HepG2 (cell line): Measurements from ENCODE around the gene CCNL1. TPM values are rescaled to one million over a fixed set of nuclear protein-coding genes. Genes with fewer than 3 reads are reported as not detected.

ENCODE experiments used
- ATAC-seq: fragments of 200-7000 bp; cut with Tn5 transposase; 3 replicates; pipeline ENCODE4 v1.9.1; 2020; ENCODE audit warnings: mild to moderate bottlenecking, moderate library complexity
- BruUV-seq: library from RNA; stranded (reverse); fragments of 400-500 nt; replicated peaks from 2 replicates; lab custom pipeline; 2021; lab: Mats Ljungman, UMichigan
- CTCF ChIA-PET: fragments of 300-600 bp; formaldehyde crosslinking; extraction: SDS; loops from one replicate; lab custom pipeline; 2021; ENCODE audit warnings: low total read pairs, inconsistent platforms, low intra/inter-chr PET ratio; lab: Yijun Ruan, JAX
- POLR2A ChIA-PET: fragments of 350-600 bp; sonication (Branson Sonifier 250); formaldehyde crosslinking; loops from one replicate; lab custom pipeline; 2020; ENCODE audit warnings: antibody characterized with exemption, inconsistent platforms; lab: Yijun Ruan, JAX
- DNase-seq: peaks from one replicate; pipeline ENCODE4 v3.0.0-alpha.2; 2015; ENCODE audit warnings: low spot score
- FAIRE-seq: peaks from 3 replicates; lab custom pipeline; 2011; peaks lifted over from hg19 to GRCh38; lab: Jason Lieb, UNC
- H2AFZ ChIP-seq: one replicate; pipeline ENCODE4 v1.6.1; 2011; ENCODE audit warnings: low read length, inconsistent platforms
- H3K27ac ChIP-seq: fragments of 300-600 bp; 3 replicates; pipeline ENCODE4 v1.8.0; 2011; ENCODE audit warnings: mixed run types, mild to moderate bottlenecking, mixed read lengths, low read length, inconsistent platforms; ENCODE audit not compliant: insufficient read depth; ENCODE audit errors: extremely low read length
- H3K27me3 ChIP-seq, 2 experiments: fragments of 200-600 bp in 1 of 2; 2 replicates in 1 of 2; 3 replicates in 1 of 2; pipeline versions ENCODE4 v1.6.0 to v1.8.0; 2011; ENCODE audit warnings: low read length in 2 of 2, mild to moderate bottlenecking in 2 of 2, moderate library complexity in 2 of 2, inconsistent platforms in 1 of 2; ENCODE audit not compliant: insufficient read depth in 2 of 2, control insufficient read depth in 1 of 2
- H3K36me3 ChIP-seq, 2 experiments: fragments of 200-600 bp in 1 of 2; replicated peaks in 1 of 2; 2 replicates in 1 of 2; 3 replicates in 1 of 2; pipeline versions ENCODE4 v1.5.1 to v1.8.0; 2011; ENCODE audit warnings: low read length in 2 of 2, inconsistent platforms in 1 of 2; ENCODE audit not compliant: insufficient read depth in 2 of 2, control insufficient read depth in 1 of 2
- H3K4me1 ChIP-seq: 2 replicates; pipeline ENCODE4 v1.5.1; 2012; ENCODE audit warnings: low read length, inconsistent platforms; ENCODE audit not compliant: insufficient read depth
- H3K4me2 ChIP-seq: 2 replicates; pipeline ENCODE4 v1.6.0; 2011; ENCODE audit warnings: low read depth, low read length, inconsistent platforms
- H3K4me3 ChIP-seq, 3 experiments: fragments of 200-600 bp in 1 of 3; sonication (generic), shearing (Covaris generic) in 1 of 3; replicated peaks in 1 of 3; 2 replicates each; pipeline ENCODE4 v1.5.1; 2011 to 2016; ENCODE audit warnings: low read length in 3 of 3, inconsistent platforms in 2 of 3, low read depth in 2 of 3, mild to moderate bottlenecking in 2 of 3, control low read depth in 1 of 3, mixed read lengths in 1 of 3; ENCODE audit not compliant: insufficient read depth in 1 of 3
- H3K79me2 ChIP-seq: one replicate; pipeline ENCODE4 v1.6.1; 2011; ENCODE audit warnings: low read length, inconsistent platforms; ENCODE audit not compliant: insufficient read depth
- H3K9ac ChIP-seq: 2 replicates; pipeline ENCODE4 v1.6.0; 2011; ENCODE audit warnings: mild to moderate bottlenecking, low read depth, low read length, inconsistent platforms; ENCODE audit not compliant: insufficient read depth
- H3K9me3 ChIP-seq: 2 replicates; pipeline ENCODE4 v1.5.1; 2012; ENCODE audit warnings: mild to moderate bottlenecking, low read length
- H4K20me1 ChIP-seq: 2 replicates; pipeline ENCODE4 v1.6.0; 2011; ENCODE audit warnings: inconsistent platforms, mild to moderate bottlenecking, low read length, moderate library complexity; ENCODE audit not compliant: insufficient read depth
- MTF1 ChIP-seq: sonication (generic); formaldehyde crosslinking; IDR thresholded peaks from 2 replicates; pipeline ENCODE4 v1.5.0; 2020; ENCODE audit warnings: missing genetic modification reagents
- PRDM15 ChIP-seq: sonication (generic); formaldehyde crosslinking; IDR thresholded peaks from 2 replicates; pipeline ENCODE4 v1.4.0; 2020; ENCODE audit warnings: missing genetic modification reagents
- RFX5 ChIP-seq: IDR thresholded peaks from 2 replicates; pipeline ENCODE4 v1.6.1; 2011; ENCODE audit warnings: low read depth, low read length, improper control_type of control experiment
- SATB2 ChIP-seq: sonication (generic); formaldehyde crosslinking; IDR thresholded peaks from 2 replicates; pipeline ENCODE4 v1.5.0; 2020; ENCODE audit warnings: missing genetic modification reagents
- ZNF260 ChIP-seq: sonication (generic); formaldehyde crosslinking; IDR thresholded peaks from 2 replicates; pipeline ENCODE4 v1.4.0; 2020; ENCODE audit warnings: missing genetic modification reagents, low read depth, mild to moderate bottlenecking, borderline replicate concordance
- ZNF333 ChIP-seq: sonication (generic); formaldehyde crosslinking; IDR thresholded peaks from 2 replicates; pipeline ENCODE4 v1.4.0; 2020; ENCODE audit warnings: mild to moderate bottlenecking, missing genetic modification reagents, borderline replicate concordance
- WGBS: methylation state at CpG from one replicate; pipeline ENCODE4 v1.1.6; 2017; ENCODE audit warnings: low lambda C conversion rate; 5-methylcytosine and 5-hydroxymethylcytosine counted together
- in situ Hi-C: cut with HindIII; loops from 2 replicates; pipeline ENCODE4 v1.10.0; 2017; ENCODE audit warnings: low pct_unique_long_range_greater_than_20kb; ENCODE audit not compliant: extremely low pct_ligation_motif_present
- intact Hi-C: fragments of 100-400 bp; cut with micrococcal nuclease; formaldehyde crosslinking; loops from one replicate; pipeline ENCODE4 v1.10.0; 2022; ENCODE audit not compliant: unreplicated experiment
- polyA plus RNA-seq, 8 experiments: library from polyadenylated mRNA; depleted of rRNA in 3 of 8; stranded (reverse) in 7 of 8; unstranded in 1 of 8; fragments of >200 nt; fragmentation: Illumina TruSeq in 4 of 8; extraction: Trizol in 4 of 8; gene quantifications; 2 replicates each; pipeline versions ENCODE4 v1.2.1 to v1.2.3, GENCODE V29; 2011 to 2016; ENCODE audit warnings: low read depth in 4 of 8, missing spikeins in 1 of 8, mixed read lengths in 1 of 8; ENCODE audit not compliant: insufficient read depth in 1 of 8
- total RNA-seq, 5 experiments: library from RNA; depleted of rRNA; stranded (reverse); fragments of >200 nt; fragmentation: Illumina TruSeq; extraction: Trizol; gene quantifications; 2 replicates each; pipeline ENCODE4 v1.2.3, GENCODE V29; 2016; ENCODE audit warnings: low read depth in 1 of 5

Gene CCNL1
- total and polyA plus RNA-seq, 2 of the 13 experiments (the other 11 are each of a cell fraction or from before 2014, with no cell fraction given) = 151 to 303 TPM

DNA sequence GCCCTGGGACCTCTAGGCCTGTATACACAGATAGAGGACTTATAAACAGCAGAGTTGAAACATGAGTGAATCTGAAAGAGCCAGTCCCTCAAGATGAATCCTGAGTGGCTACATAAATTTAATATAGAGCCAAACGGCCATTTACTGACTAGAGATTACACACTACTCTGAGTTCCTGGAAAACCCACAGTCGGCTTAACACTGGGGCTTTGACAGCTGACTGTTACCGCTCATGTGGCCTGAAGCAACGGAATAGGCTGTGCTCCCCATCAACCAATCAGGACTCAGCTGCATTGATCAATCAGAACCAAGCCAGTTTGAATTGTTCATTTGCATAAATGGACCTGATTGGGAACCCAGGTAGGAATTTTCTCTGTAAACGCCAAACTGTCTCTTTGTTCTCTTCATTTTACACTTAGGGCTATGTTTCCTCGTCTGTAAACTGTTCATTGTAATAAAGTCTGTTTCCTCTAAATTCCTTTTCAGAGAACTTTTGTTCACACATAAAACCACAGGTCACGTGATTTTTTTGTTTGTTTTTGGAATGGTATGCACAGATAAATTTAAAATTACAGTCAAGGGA lies 40.5 kb downstream of the CCNL1 start (continued):
- TF ChIP-seq PRDM15 (CRISPR knock-in tag) (no peak), ZNF260 (CRISPR knock-in tag) (no peak), SATB2 (CRISPR knock-in tag) (no peak), ZNF333 (CRISPR knock-in tag) (no peak)

- Histone ChIP-seq H3K9me3 (no peaks in the 10 kb centered on the region), H3K4me2 (no peak overlapping the region), H3K9ac (no peak overlapping the region), H3K4me1 (peaks cover 70% of the 10 kb centered on the region), H3K79me2 (no peaks in the 10 kb centered on the region), H2AFZ (no peak overlapping the region), H3K36me3 (no peaks in the 10 kb centered on the region), H3K4me3 (no peak overlapping the region), H3K27ac (no peak overlapping the region), H4K20me1 (no peaks in the 10 kb centered on the region), H3K27me3 (no peaks in the 10 kb centered on the region)
- TF ChIP-seq RFX5 (peak; percentile 60), MTF1 (CRISPR knock-in tag) (no peak)
- DNase-seq (no peak), ATAC-seq (no peak), FAIRE-seq (no peak)
- POLR2A ChIA-PET = interaction anchor here (1.3 to 14.4 kb wide), 4 partner anchors 10 to 564 kb away, joined by 3 to 166 read pairs (median 18); partner anchors contain the start of gene SSR3
- CTCF ChIA-PET = no interaction called here
- 91% methylated on average over 4 of the region's 4 CpGs for WGBS
- intact Hi-C loops = no loop called here
- BruUV-seq = no TSS peak
- in situ Hi-C loops = no loop called here
Measured at GRCh38 chr3:157117875-157118654, 41.9 kb downstream of the CCNL1 start.
